MCF 10A (cell line): ENCODE results near the gene ANKRD6. TPM values are rescaled to one million over a fixed set of nuclear protein-coding genes. Genes with fewer than 3 reads are reported as not detected.

Experiments used
- BruUV-seq: library from RNA; stranded (reverse); fragments of 400-500 nt; replicated peaks from 2 replicates; lab custom pipeline; 2021; lab: Mats Ljungman, UMichigan
- CTCF ChIA-PET: fragments of 300-600 bp; sonication (Branson Sonifier 250); formaldehyde crosslinking; extraction: SDS; loops from one replicate; lab custom pipeline; 2021; ENCODE audit warnings: antibody characterized with exemption, inconsistent platforms; lab: Yijun Ruan, JAX
- POLR2A ChIA-PET: fragments of 300-600, 350-650 bp; sonication (Branson Sonifier 250); formaldehyde crosslinking; extraction: SDS; loops from one replicate; lab custom pipeline; 2020; ENCODE audit warnings: antibody characterized with exemption, inconsistent platforms; lab: Yijun Ruan, JAX
- DNase-seq: peaks from one replicate; pipeline ENCODE4 v3.0.0-alpha.2; 2018; ENCODE audit not compliant: unreplicated experiment
- H3K27ac Mint-ChIP-seq: one replicate; pipeline ENCODE4 v1.8.0; 2022; ENCODE audit warnings: mild to moderate bottlenecking, low read depth, mixed read lengths; ENCODE audit not compliant: unreplicated experiment
- H3K27me3 Mint-ChIP-seq: one replicate; pipeline ENCODE4 v1.8.0; 2022; ENCODE audit warnings: mixed read lengths; ENCODE audit not compliant: insufficient read depth, unreplicated experiment
- H3K36me3 Mint-ChIP-seq: one replicate; pipeline ENCODE4 v1.8.0; 2022; ENCODE audit warnings: mild to moderate bottlenecking, moderate library complexity, mixed read lengths; ENCODE audit not compliant: insufficient read depth, unreplicated experiment
- H3K4me1 Mint-ChIP-seq: one replicate; pipeline ENCODE4 v1.8.0; 2022; ENCODE audit warnings: mixed read lengths; ENCODE audit not compliant: insufficient read depth, unreplicated experiment
- H3K4me3 Mint-ChIP-seq: one replicate; pipeline ENCODE4 v1.8.0; 2022; ENCODE audit warnings: mild to moderate bottlenecking, moderate library complexity, mixed read lengths; ENCODE audit not compliant: unreplicated experiment
- H3K9me3 Mint-ChIP-seq: one replicate; pipeline ENCODE4 v1.8.0; 2022; ENCODE audit warnings: mixed read lengths; ENCODE audit not compliant: unreplicated experiment
- intact Hi-C: fragments of 100-400 bp; cut with micrococcal nuclease; formaldehyde crosslinking; loops from 2 replicates; pipeline ENCODE4 v1.14.1; 2022
- total RNA-seq: library from RNA; stranded (reverse); gene quantifications from 2 replicates; pipeline ENCODE4 v1.2.3, GENCODE V29; 2022
- TF ChIP-seq, protein P1 (sequence below): fragments of 200-600 bp; IDR thresholded peaks from one replicate; pipeline ENCODE4 v1.8.0; 2022; ENCODE audit warnings: antibody characterized with exemption, mild to moderate bottlenecking; ENCODE audit not compliant: unreplicated experiment

Gene ANKRD6
- total RNA-seq, 1 experiment from 2014 or later, result 2.1 TPM

DNA sequence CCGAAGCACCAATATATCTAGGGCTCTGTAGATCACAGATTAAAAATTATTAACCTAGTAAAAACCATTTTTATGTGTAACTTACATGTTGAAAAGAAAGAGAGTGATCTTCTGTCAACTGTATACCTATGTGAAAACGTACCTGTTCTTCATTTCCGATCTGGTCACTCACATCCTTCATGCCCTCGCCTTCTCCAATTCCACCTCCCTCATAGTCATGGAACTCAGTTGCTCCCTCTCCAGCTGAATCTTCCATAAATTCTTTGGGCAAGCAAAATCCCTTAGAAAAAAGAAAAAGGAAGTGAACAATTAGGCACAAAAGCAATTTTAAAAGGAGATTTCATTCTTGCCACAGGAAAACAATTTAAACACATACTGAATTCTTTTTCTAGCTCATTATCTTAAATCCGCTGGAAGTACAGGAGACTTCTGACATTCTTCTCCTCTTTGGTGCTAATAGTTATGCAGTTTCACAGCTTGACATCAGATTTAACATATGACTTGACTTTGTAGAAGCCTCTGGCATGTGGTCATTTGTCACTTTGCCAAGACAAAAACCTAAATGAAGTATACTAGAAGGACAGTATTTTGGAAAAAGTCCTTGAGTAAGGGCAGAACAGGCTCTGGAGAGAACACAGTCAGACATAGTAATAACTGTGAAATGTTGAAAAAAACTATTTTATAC is 235.1 kb downstream of the ANKRD6 start:
- H3K4me1 Mint-ChIP-seq, result no peaks in the 10 kb centered on the region
- ChIA-PET CTCF (no interaction called here), POLR2A (interaction anchor here (0.9 kb wide), 1 partner anchor 29 kb away, joined by 3 read pairs; the partner anchor contains the start of gene LYRM2)
- TF ChIP-seq, protein P1, sequence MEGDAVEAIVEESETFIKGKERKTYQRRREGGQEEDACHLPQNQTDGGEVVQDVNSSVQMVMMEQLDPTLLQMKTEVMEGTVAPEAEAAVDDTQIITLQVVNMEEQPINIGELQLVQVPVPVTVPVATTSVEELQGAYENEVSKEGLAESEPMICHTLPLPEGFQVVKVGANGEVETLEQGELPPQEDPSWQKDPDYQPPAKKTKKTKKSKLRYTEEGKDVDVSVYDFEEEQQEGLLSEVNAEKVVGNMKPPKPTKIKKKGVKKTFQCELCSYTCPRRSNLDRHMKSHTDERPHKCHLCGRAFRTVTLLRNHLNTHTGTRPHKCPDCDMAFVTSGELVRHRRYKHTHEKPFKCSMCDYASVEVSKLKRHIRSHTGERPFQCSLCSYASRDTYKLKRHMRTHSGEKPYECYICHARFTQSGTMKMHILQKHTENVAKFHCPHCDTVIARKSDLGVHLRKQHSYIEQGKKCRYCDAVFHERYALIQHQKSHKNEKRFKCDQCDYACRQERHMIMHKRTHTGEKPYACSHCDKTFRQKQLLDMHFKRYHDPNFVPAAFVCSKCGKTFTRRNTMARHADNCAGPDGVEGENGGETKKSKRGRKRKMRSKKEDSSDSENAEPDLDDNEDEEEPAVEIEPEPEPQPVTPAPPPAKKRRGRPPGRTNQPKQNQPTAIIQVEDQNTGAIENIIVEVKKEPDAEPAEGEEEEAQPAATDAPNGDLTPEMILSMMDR, result no peak
- H3K27me3 Mint-ChIP-seq, result no peaks in the 10 kb centered on the region
- BruUV-seq, result no TSS peak
- H3K4me3 Mint-ChIP-seq, result no peak overlapping the region
- intact Hi-C loops, result no loop called here
- H3K9me3 Mint-ChIP-seq, result no peaks in the 10 kb centered on the region
- peaks cover 92% of the 10 kb centered on the region for H3K36me3 Mint-ChIP-seq
- no peak for DNase-seq
- H3K27ac Mint-ChIP-seq, result no peak overlapping the region

DNA sequence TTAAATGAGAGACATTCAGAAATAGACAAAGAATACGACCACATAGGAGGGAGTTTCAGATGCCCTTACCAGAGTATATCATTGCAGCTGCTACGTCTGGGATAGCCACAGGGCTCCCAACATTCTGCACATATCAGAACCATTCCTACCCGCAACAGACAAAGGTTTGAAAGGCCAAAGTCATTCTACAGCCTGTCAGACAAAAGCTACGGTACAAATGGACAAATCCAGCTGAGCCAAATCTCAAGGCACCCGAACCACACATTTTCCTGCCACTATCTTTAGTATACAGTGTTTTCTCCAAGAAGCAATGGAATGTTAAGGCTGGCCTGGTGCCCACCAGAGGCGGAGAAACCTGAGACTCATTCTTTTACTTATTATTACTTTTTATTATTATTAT is 236.1 kb downstream of the ANKRD6 start:
- no peaks in the 10 kb centered on the region for H3K4me1 Mint-ChIP-seq
- H3K4me3 Mint-ChIP-seq, result no peak overlapping the region
- no peak overlapping the region for H3K27ac Mint-ChIP-seq
- ChIA-PET CTCF (interaction anchor here (1.1 to 1.5 kb wide), 2 partner anchors 10 to 18 kb away, joined by 3 to 5 read pairs; no protein-coding TSS in a partner anchor), POLR2A (no interaction called here)
- TF ChIP-seq, protein P1, result no peak
- no TSS peak for BruUV-seq
- H3K9me3 Mint-ChIP-seq, result no peaks in the 10 kb centered on the region
- intact Hi-C loops, result no loop called here
- H3K27me3 Mint-ChIP-seq, result no peaks in the 10 kb centered on the region
- peaks cover 92% of the 10 kb centered on the region for H3K36me3 Mint-ChIP-seq
- no peak for DNase-seq

DNA sequence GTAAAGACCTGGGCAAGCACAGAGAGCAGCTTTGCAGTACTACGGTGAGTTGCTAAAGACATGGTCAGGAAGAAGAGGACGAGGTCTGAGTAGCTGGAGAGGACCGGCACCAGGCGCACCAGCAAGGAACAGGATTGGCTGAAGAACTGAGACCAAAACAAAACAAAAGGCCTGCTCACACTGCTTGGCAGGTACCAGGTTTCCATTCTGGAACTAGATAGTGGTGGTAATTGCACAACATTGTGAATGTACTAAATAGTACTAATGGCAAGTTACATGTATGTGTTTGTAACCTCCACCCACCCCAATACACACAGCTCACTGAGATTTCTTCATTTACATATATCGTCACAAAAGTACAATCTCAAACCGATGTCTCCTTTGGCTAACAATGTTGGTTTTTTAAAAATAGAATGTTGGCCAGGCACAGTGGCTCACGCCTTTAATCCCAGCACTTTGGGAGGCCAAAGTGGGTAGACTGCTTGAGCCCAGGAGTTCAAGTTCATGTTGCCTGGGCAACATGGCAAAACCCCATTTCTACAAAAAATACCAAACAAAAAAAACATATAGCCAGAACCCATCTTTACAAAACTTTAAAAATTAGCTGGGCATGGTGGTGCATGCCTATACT is 238.1 kb downstream of the ANKRD6 start:
- intact Hi-C loops, result no loop called here
- Mint-ChIP-seq H3K4me3 (no peak overlapping the region), H3K27ac (no peak overlapping the region), H3K9me3 (no peaks in the 10 kb centered on the region), H3K36me3 (peaks cover 92% of the 10 kb centered on the region), H3K27me3 (no peaks in the 10 kb centered on the region), H3K4me1 (no peaks in the 10 kb centered on the region)
- TF ChIP-seq, protein P1, result no peak
- ChIA-PET CTCF (no interaction called here), POLR2A (interaction anchor here (0.6 kb wide), 1 partner anchor 19 kb away, joined by 3 read pairs; no protein-coding TSS in a partner anchor)
- DNase-seq, result no peak
- BruUV-seq, result no TSS peak

DNA sequence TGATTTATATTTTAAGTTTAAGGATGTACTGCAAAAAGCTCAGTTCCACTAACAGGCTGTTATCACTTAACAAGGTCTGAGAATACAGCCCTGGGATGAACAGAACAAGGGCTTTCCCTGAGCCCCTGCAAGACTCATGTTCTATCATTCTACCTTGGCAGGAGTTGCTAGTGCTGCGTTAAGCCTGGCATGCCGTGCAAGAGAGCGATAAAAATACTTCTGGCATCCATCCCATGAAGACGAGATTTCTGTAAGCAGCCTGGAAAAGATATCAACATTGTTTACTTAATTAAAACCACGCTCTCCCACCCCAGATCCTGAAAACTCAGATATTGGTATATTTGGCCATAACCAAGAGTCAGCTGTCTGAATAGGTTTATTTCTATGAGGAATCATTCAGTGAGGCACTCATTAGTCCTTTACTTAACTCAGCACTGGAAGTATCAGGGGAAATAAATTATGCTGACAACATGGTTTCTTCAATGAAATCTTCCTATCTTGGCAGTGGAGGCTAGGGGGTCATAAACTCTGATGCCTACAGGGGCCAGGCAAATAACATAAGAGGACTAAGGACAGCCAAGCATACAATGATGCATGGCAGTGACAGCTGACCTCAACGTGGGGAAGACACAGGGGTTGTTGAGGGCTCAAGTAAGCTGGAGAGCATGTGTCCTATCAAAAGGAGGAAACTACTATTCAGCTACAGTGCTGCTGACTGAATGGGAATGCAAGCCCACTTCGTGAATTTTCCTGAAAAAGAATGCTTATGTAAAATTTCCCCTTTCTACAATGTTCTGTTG is 243.2 kb downstream of the ANKRD6 start:
- Mint-ChIP-seq H3K27me3 (no peaks in the 10 kb centered on the region), H3K27ac (no peak overlapping the region), H3K36me3 (peaks cover 88% of the 10 kb centered on the region), H3K4me1 (no peaks in the 10 kb centered on the region), H3K4me3 (no peak overlapping the region), H3K9me3 (no peaks in the 10 kb centered on the region)
- ChIA-PET CTCF (no interaction called here), POLR2A (no interaction called here)
- TF ChIP-seq, protein P1, result no peak
- no peak for DNase-seq
- BruUV-seq, result no TSS peak
- intact Hi-C loops, result no loop called here
